Activated CD4-positive, CD25-positive, alpha-beta regulatory T cell treated with anti-CD3 and anti-CD28 coated beads, Interleukin-2, amount 50 U/mL, for 72 hours (primary cell): ENCODE measurements around the gene USF3.
"Not testable (repeated sequence)": the region's sequence is repeated elsewhere in the genome, so short reads cannot be mapped to it uniquely, and the experiment has no call there.

ENCODE experiments used
- DNase-seq: peaks from one replicate; pipeline ENCODE4 v3.0.0; 2021

Gene USF3

GRCh38 chr3:113654310-113654709, 42.1 kb downstream of the USF3 start:
- DNase-seq, result no peak

- DNase-seq, result no peak
Measured at GRCh38 chr3:113649174-113649845, 47.1 kb downstream of the USF3 start.

GRCh38 chr3:113648524-113648923, 47.9 kb downstream of the USF3 start:
- DNase-seq, result no peak

- DNase-seq, result no peak
Measured at GRCh38 chr3:113643583-113643982, 52.9 kb downstream of the USF3 start.

GRCh38 chr3:113638910-113639309, 57.5 kb downstream of the USF3 start:
- DNase-seq, result no peak

GRCh38 chr3:113637756-113638155, 58.7 kb downstream of the USF3 start:
- DNase-seq, result no peak

- DNase-seq, result not testable (repeated sequence)
Measured at GRCh38 chr3:113636034-113636433, 60.4 kb downstream of the USF3 start.

- DNase-seq, result no peak
Measured at GRCh38 chr3:113634782-113635474, 61.5 kb downstream of the USF3 start.

- no peak for DNase-seq
Measured at GRCh38 chr3:113631573-113631972, 64.9 kb downstream of the USF3 start.

- DNase-seq, result no peak
Measured at GRCh38 chr3:113630956-113631542, 65.4 kb downstream of the USF3 start.

- DNase-seq, result no peak
Measured at GRCh38 chr3:113629584-113630421, 66.6 kb downstream of the USF3 start.

- DNase-seq, result no peak
Measured at GRCh38 chr3:113628788-113629187, 67.7 kb downstream of the USF3 start.

GRCh38 chr3:113628316-113628715, 68.1 kb downstream of the USF3 start:
- DNase-seq, result no peak

- DNase-seq, result no peak
Measured at GRCh38 chr3:113626503-113627371, 69.7 kb downstream of the USF3 start.

GRCh38 chr3:113625834-113626233, 70.6 kb downstream of the USF3 start:
- no peak for DNase-seq

- no peak for DNase-seq
Measured at GRCh38 chr3:113623811-113624210, 72.6 kb downstream of the USF3 start.

- no peak for DNase-seq
Measured at GRCh38 chr3:113623324-113623723, 73.1 kb downstream of the USF3 start.

GRCh38 chr3:113620091-113620490, 76.4 kb downstream of the USF3 start:
- no peak for DNase-seq

GRCh38 chr3:113617726-113618125, 78.7 kb downstream of the USF3 start:
- no peak for DNase-seq

- DNase-seq, result no peak
Measured at GRCh38 chr3:113615976-113616375, 80.5 kb downstream of the USF3 start.

GRCh38 chr3:113614402-113614801, 82.0 kb downstream of the USF3 start:
- no peak for DNase-seq

GRCh38 chr3:113607219-113607596, 89.2 kb downstream of the USF3 start:
- DNase-seq, result no peak
